Stimulated activated naive CD4-positive, alpha-beta T cell treated with Interleukin-2 at 50 U/mL for 16 hours (primary cell): ENCODE results near the gene PLA2G15.
"Not testable (repeated sequence)": the region's sequence is repeated elsewhere in the genome, so short reads cannot be mapped to it uniquely, and the experiment has no call there.

Experiments used
- DNase-seq: peaks from one replicate; lab custom pipeline; 2025; lab: John Stamatoyannopoulos, UW

PLA2G15 gene

DNA sequence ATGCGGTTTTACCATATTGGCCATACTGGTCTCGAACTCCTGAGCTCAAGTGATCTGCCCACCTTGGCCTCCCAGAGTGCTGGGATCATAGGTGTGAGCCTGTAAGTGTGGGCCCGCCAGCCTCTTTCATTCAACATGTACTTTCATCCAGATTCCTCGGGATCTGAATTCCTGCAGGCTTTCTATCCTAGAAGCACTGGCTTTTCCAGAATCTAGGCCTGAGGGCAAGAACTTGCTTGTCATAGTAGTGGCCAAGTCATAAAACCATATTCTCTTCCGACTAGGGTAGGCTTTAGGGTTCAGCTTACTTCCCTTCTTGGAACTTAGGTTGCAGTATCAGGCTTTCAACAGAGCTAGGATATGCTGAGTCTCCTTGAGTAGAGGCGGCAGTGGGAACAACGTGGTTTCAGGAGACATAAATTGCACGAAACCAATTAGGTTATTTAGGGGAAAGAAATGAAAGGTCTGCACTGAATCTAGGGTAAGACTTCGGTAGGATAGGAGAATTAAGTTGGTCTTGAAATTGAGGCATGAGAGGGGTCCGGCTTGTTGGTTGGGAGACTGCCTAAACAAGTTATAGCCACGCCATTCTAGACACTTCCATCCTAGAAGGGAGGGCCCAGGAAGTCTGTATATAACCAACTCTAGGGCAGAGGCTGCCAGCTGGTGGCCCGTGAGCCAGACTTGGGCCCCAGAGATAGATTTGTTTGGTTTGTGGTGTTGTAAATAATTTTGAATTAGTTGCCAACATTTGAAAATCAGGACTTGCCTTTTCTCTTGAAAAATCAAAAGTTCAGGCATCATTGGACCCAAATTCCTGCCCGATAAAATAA, 34.8 kb downstream of the PLA2G15 start:
- DNase-seq = no peak

GRCh38 chr16:68281368-68282063, 36.3 kb downstream of the PLA2G15 start:
- no peak for DNase-seq

GRCh38 chr16:68282064-68282452, 36.9 kb downstream of the PLA2G15 start:
- no peak for DNase-seq

GRCh38 chr16:68283346-68283745, 38.2 kb downstream of the PLA2G15 start:
- no peak for DNase-seq

GRCh38 chr16:68283801-68284598, 38.8 kb downstream of the PLA2G15 start:
- no peak for DNase-seq

DNA sequence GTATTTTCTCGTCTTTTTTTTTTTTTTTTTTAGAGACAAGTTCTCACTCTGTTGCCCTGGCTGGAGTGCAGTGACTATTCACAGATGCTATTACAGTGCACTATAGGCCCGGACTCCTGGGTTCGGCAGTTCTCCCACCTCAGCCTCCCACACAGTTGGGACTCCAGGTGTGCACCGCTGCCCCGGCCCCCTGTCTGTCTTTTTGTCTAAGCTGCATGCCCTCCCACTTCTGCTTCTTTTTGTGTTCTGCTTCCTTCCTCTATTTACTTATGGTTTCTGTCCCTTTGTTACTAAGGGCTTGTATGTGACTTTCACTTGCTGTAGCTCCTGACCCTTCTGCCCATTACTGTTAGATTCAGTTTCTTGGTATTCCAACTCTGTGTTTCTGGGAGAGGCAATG, 39.7 kb downstream of the PLA2G15 start:
- DNase-seq = no peak

- no peak for DNase-seq
Observed at GRCh38 chr16:68285683-68286082, 40.5 kb downstream of the PLA2G15 start.

DNA sequence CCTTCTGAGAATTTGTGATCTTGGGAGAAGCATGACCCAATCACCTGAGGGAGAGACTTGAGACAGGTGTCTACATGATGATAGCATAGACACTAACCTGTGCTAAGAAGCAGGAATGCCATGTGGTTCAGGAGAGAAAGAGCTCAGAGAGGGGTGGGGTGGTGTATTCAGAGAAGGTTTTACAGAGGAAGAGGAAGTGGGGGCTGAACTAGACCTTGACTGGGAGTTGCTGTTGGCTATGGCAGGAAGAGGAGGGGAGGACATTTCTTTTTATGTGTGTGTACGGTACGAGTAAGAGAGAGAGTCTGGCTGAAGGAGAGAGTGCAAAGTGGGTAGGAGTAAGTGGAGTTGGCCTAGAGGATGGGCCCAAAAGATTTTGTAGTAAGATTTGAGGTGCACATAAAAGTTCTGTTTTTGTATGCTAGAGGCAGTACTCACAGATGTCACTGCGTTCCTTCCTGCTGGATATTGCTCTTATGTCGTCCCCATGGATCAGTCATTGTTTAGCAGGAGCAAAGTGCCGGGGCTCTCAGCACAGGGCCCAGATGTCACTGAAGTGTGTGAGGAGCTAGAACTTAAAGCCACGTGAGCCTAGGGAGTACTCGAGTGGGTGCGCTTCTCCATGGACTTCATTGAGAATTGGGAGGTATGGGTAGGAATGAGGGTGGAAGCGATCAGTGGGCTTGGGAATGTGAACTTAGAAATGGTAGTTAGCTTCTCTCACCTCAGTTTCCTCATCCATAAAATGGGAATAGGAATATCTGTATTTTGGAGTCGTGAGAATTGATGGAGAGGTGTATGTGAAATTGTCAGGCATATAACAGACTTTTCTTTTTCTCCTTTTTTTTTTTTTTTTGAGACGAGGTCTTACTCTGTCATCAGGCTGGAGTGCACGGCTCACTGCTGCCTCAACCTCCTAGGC, 41.2 kb downstream of the PLA2G15 start:
- no peak for DNase-seq

DNA sequence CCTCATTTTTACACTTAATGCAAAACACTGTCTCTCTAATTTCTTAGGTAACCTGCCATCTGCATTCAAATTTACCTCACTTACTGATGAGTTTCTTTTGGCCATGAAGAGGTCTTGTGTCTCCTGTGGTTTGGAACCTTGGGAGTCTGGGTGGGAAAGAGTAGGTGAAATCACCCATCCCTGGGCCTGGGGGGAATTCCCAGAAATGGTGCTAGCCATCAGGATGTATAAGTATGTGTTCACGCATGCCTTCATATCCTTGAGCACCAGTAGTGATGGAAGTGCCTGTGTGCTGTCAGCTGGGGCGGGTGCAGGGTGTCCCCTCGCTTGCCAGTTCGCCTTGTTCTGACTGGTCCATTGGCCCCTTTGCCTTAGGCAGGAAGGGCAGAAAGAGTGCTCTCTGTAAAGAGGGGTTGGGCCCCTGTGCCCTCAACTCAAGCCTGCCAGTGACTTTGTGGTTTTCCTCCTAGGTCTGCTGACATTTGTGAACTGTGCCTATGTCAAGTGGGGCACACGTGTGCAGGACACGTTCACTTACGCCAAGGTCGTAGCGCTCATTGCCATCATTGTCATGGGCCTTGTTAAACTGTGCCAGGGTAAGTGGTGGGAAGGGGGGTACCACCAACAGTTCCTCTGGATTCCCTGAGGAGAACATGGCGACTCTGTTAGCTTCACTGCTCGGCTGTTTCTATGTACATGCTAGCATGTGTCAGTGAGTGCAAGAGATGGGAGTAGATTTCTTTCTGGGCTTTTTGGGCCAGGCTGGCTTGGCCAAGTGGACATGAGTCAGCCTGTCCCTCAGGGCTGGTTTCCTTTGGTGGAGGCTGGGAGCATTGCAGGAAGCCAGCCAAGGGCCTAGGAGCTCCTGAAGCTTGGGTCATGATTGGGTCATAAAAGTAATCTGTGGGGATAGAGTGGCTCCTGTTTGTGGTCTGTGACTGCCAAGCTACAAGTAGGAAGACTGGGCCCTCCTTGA, 42.4 kb downstream of the PLA2G15 start:
- no peak for DNase-seq

DNA sequence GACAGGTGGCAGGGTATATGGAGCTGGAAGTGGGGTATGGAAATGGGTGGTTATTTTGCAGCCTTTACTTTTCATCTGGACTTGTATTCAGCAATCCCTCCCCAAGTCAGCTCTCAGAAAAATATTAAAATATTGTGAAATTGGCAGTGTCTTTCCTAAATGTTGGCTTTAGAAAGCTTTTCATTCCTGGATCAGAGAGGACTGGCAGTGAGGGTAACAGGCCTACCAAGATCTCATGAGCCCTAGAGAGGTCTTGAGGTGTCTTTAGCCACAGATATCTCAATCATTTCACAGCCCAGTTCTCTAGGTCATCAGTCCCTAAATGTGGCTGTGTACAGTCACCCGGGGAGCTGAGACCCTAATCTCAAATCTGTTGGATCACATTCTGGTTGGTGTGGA, 43.1 kb downstream of the PLA2G15 start:
- no peak for DNase-seq

GRCh38 chr16:68288796-68289195, 43.6 kb downstream of the PLA2G15 start:
- DNase-seq = not testable (repeated sequence)

DNA sequence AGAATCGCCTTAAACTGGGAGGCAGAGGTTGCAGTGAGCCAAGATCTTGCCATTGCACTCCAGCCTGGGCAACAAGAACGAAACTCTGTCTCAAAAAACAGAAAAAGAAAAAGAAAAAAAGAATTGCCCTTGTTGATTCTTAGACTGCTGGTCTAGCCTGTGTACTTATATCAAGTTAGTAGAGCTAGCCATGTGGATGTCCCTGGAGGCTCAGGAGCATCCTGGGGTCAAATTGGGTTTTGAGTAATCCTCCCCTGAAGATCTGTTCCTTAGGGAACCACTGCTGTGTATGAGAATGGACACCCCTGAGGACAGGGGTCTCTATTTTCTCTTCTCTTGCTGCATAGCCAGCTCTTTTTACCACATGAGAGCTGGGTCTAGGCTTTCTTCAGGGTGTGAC, 44.0 kb downstream of the PLA2G15 start:
- DNase-seq = no peak

GRCh38 chr16:68289621-68290329, 44.6 kb downstream of the PLA2G15 start:
- peak; percentile 34 for DNase-seq

DNA sequence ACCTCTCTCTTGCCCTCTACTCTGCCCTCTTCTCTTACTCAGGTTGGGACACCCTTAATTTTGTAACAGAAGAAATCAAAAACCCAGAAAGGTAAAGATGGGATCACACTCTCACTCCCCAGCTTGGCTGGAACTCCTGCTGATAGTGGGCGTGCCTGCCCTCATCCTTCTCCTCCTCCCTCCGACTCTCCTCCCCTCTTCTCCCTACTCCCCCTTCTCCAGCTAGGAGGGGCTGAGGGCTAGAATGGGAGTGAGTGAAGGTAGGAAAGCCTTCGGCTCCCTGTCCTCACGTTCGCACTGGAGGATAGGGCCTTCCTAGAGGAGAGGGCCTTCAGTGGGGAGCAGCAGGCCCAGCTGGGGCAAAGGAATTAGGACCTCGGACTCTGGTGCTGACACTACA, 45.3 kb downstream of the PLA2G15 start:
- no peak for DNase-seq

- DNase-seq = no peak
Observed at GRCh38 chr16:68291227-68291626, 46.1 kb downstream of the PLA2G15 start.

DNA sequence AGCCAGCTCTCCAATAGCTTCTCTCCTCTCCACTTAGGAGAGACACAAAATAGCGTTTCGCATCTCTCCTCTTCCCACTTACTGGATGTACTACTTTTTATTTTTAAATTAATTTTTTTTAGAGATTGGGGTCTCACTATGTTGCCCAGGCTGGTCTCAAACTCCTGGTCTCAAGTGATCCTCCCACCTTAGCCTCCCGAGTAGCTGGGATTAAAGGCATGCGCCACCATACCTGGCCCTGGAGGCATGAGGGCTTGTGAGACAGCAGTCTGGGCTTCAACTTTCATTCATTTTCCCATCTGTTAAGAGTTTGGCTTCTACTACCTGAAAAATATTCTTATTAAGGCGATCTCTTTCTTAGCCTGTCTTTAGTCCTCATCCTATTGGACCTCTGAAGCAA, 47.3 kb downstream of the PLA2G15 start:
- DNase-seq = no peak

DNA sequence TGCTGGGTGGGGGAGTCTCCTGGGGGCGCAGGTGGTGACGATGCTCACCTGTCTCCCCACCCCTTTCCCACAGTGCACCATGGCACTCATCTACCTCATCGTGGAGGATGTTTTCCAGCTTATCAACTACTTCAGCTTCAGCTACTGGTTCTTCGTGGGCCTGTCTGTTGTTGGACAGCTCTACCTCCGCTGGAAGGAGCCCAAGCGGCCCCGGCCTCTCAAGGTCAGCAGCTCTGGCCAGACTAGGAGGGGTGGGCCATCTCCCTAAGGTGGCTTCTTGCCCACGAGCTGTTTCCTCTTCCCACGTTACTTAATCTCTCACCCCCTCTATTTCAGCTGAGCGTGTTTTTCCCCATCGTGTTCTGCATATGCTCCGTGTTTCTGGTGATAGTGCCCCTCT, 51.1 kb downstream of the PLA2G15 start:
- no peak for DNase-seq

GRCh38 chr16:68296693-68297092, 51.5 kb downstream of the PLA2G15 start:
- no peak for DNase-seq

GRCh38 chr16:68297908-68298307, 52.7 kb downstream of the PLA2G15 start:
- no peak for DNase-seq

GRCh38 chr16:68298312-68298711, 53.1 kb downstream of the PLA2G15 start:
- DNase-seq = no peak
